Upper lobe of left lung (tissue), 6 donors: Measurements from ENCODE around the gene SMIM38. TPM values are rescaled to one million over a fixed set of nuclear protein-coding genes. Genes with fewer than 3 reads are reported as not detected.

Experiments used
- ATAC-seq, 2 donors: fragments of 200-7000 bp; cut with Tn5 transposase; one replicate each; pipeline ENCODE4 v1.9.1; 2022; ENCODE audit warnings: mild to moderate bottlenecking in 2 of 2, moderate library complexity in 2 of 2; ENCODE audit not compliant: low FRiP score in 2 of 2
- DNase-seq, 2 donors: peaks; one replicate each; pipeline ENCODE4 v3.0.0-alpha.2; 2019 to 2020
- H3K27ac ChIP-seq, 4 donors: fragments of 200-600 bp; sonication (generic); one replicate each; pipeline ENCODE4 v1.5.1; 2016 to 2019
- H3K27me3 ChIP-seq, 4 donors: fragments of 200-600 bp; sonication (generic); one replicate each; pipeline ENCODE4 v1.5.1; 2017 to 2019
- H3K36me3 ChIP-seq, 4 donors: fragments of 200-600 bp; sonication (generic); one replicate each; pipeline ENCODE4 v1.5.1; 2016 to 2019
- H3K4me1 ChIP-seq, 4 donors: fragments of 200-600 bp; sonication (generic); one replicate each; pipeline ENCODE4 v1.5.1; 2018 to 2019
- H3K4me3 ChIP-seq, 4 donors: fragments of 200-600 bp; sonication (generic); one replicate each; pipeline ENCODE4 v1.5.1; 2017 to 2019; ENCODE audit warnings: mild to moderate bottlenecking in 2 of 4, moderate library complexity in 1 of 4
- H3K9me3 ChIP-seq, 4 donors: fragments of 200-600 bp; sonication (generic); one replicate each; pipeline ENCODE4 v1.5.1; 2018 to 2019
- EP300 ChIP-seq, 4 donors: sonication (generic); formaldehyde crosslinking; IDR thresholded peaks; one replicate each; pipeline ENCODE4 v1.5.1; 2017; ENCODE audit warnings: antibody characterized with exemption in 4 of 4, control low read depth in 2 of 4
- POLR2A ChIP-seq, 4 donors: fragments of 450-650 bp; IDR thresholded peaks; one replicate each; pipeline ENCODE4 v1.5.1; 2016 to 2017; ENCODE audit warnings: antibody characterized with exemption in 4 of 4, mild to moderate bottlenecking in 2 of 4
- POLR2AphosphoS5 ChIP-seq, 2 donors: sonication (generic); formaldehyde crosslinking; IDR thresholded peaks; one replicate each; pipeline ENCODE4 v1.5.1; 2017; ENCODE audit warnings: antibody characterized with exemption in 2 of 2
- WGBS, 2 donors: methylation state at CpG; one replicate each; pipeline ENCODE4 v1.1.5; 2017 to 2018; 5-methylcytosine and 5-hydroxymethylcytosine counted together
- total RNA-seq, 6 donors: library from RNA; depleted of rRNA in 4 of 6; stranded (reverse); fragments of >200 nt in 4 of 6; gene quantifications; one replicate each; pipeline versions ENCODE4 v1.1.0 to v1.2.1, GENCODE V29; 2016 to 2021
- TF ChIP-seq, protein P1 (sequence below), 6 experiments: fragments of 450-650 bp in 4 of 6; fragments of 200-600 bp in 2 of 6; sonication (generic) in 2 of 6; IDR thresholded peaks; one replicate each; pipeline ENCODE4 v1.5.1; 2016 to 2019; ENCODE audit warnings: antibody characterized with exemption in 6 of 6
- donor health status: DM: no; HTN: no; CAD: no; lungs with moderate emphysema.
- donor health status: DM: no; HTN: yes; CAD: no; lungs with severe emphysema.

Gene SMIM38
- under 1 TPM in 4 of 6 donors, not detected in 2; 0.10 to 0.67 (median 0.55) TPM for total RNA-seq

DNA sequence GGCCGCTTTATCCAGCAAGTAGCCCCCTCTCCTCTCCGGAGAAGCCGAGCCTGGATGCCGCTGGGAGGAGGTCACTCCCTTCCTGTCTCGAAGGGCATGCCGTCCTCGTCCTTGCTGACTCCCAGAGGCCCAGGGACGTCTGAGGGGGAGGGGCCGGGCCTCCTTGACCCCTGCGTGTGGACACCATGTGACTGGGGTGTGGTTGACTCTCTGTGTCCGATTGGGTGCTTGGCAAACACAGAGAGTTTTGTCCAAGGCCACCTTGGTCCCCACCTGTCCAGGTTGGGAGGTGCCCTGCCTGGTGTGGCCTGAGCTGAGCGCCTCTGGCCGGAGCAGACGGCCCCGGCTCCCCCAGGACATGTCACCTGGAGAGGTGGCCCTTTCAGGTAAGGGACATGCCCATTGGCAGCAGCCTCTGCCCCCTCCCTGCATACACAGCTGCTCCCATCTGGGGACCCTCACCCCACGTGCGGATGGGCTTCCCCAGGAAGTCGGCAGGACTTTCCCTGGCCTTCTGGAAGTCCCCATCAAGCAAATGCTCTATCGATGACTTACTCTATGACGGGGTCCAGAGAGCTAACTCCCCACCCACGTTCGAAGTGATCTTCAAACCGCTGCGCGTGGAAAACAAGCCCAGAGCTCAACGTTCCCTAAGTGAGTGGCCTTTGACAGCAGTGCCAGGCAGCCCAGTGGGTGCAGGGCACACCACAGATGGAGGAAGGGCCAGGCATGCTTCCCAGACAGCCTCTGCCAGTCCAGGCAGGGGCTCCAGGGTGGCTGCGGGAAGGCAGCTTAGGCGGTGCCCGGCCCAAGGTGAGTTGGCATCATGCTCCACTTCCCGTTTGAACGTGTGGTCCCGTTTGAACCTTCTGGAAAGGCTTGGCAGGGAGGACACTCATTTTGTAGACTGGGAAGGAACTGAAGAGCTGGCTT, at the start of gene SMIM38:
Gene SMIM38 (plus strand): TSS at position 634 of the 933 bp plus-strand sequence. CDS start 1,912 bp downstream, outside the sequence.
- Histone ChIP-seq H3K36me3 (no peaks in the 10 kb centered on the region), H3K27me3 (no peaks in the 10 kb centered on the region), H3K4me3 (no peak within 1 kb of the TSS), H3K27ac (peak within 1 kb of the TSS in 3 of 4 donors; percentile 18 to 37 (median 28)), H3K4me1 (peaks cover 16 to 32% (median 21%) of the 10 kb centered on the region in 4 donors), H3K9me3 (no peaks in the 10 kb centered on the region)
- DNase-seq = peak in 1 of 2 donors; percentile 60
- ATAC-seq = no peak
- TF ChIP-seq EP300 (IDR thresholded peaks at IDR 0.05) = peak in 1 of 4 donors; percentile 37
- TF ChIP-seq POLR2AphosphoS5 (IDR thresholded peaks at IDR 0.05) = no peak
- WGBS, 2 donors = 69 to 82% methylated on average over 14 to 30 of the region's 32 CpGs

DNA sequence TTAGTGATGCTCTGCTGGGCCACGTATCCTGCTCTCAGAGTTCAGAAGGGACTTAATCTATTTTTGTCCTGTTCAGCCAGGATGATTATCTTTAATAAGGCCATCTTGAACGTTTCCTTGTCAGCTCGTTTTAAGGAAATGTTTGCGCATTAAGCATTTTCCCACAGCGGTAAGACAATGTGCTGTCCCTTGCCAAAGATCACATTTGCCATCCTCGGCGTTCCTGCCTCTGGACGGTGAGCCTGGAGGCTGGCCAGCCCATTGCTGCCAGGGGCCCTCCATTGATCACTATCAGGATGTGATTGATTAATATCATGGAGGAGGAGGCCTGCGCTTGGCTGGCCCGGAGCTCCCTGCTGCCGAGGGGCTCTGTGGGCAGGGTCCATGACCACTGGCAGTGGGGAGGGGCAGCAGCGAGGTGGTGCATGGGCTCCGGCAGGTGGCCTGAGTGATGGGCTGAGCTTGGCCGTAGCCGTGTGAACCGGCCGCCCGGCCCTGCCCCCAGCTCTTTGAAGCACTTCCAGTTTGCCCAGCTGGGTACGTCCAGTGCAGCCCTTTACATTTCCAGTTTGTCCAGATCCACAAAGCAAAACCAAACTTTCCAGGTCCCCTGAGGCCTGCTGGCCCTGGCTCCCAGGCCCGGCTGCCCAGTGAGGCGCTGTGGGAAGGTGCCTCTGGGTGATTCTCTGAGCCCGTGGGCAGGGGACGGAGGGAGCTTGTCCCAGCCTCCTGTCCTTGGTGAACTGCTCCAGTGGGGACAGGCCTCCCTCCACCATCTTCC, 49.5 kb upstream of the SMIM38 start:
- WGBS, 2 donors = 57 to 63% methylated on average over 12 to 23 of the region's 23 CpGs
- Histone ChIP-seq H3K4me1 (peaks cover 21 to 28% (median 23%) of the 10 kb centered on the region in 4 donors), H3K9me3 (no peaks in the 10 kb centered on the region), H3K4me3 (no peak overlapping the region), H3K27ac (peak overlapping the region in 3 of 4 donors; percentile 14 to 75 (median 24)), H3K36me3 (no peaks in the 10 kb centered on the region), H3K27me3 (no peaks in the 10 kb centered on the region)
- DNase-seq = peak; percentile 73 to 85
- TF ChIP-seq POLR2A (IDR thresholded peaks at IDR 0.05) = no peak
- TF ChIP-seq, protein P1, sequence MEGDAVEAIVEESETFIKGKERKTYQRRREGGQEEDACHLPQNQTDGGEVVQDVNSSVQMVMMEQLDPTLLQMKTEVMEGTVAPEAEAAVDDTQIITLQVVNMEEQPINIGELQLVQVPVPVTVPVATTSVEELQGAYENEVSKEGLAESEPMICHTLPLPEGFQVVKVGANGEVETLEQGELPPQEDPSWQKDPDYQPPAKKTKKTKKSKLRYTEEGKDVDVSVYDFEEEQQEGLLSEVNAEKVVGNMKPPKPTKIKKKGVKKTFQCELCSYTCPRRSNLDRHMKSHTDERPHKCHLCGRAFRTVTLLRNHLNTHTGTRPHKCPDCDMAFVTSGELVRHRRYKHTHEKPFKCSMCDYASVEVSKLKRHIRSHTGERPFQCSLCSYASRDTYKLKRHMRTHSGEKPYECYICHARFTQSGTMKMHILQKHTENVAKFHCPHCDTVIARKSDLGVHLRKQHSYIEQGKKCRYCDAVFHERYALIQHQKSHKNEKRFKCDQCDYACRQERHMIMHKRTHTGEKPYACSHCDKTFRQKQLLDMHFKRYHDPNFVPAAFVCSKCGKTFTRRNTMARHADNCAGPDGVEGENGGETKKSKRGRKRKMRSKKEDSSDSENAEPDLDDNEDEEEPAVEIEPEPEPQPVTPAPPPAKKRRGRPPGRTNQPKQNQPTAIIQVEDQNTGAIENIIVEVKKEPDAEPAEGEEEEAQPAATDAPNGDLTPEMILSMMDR (IDR thresholded peaks at IDR 0.05) = no peak
- no peak for TF ChIP-seq POLR2AphosphoS5 (IDR thresholded peaks at IDR 0.05)
- no peak for TF ChIP-seq EP300 (IDR thresholded peaks at IDR 0.05)
- peak in 1 of 2 donors; percentile 45 for ATAC-seq

DNA sequence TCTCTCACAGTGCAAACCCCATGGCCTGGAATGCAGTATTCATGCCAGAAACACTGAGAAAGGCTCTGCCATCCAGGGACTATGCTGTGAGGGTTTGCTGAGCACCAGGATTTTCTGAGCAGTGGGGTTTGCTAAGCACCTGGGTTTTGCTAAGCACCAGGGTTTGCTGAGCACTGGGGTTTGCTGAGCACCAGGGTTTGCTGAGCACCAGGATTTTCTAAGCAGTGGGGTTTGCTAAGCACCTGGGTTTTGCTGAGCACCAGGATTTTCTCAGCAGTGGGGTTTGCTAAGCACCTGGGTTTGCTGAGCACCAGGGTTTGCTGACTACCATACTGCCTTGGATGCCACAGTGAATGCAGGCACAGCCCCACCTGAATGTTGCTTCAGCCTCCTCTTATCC, 48.3 kb upstream of the SMIM38 start:
- DNase-seq (no peak), ATAC-seq (no peak)
- Histone ChIP-seq H3K4me3 (no peak overlapping the region), H3K4me1 (peaks cover 17 to 21% (median 19%) of the 10 kb centered on the region in 4 donors), H3K9me3 (no peaks in the 10 kb centered on the region), H3K27ac (no peak overlapping the region), H3K27me3 (no peaks in the 10 kb centered on the region), H3K36me3 (no peaks in the 10 kb centered on the region)
- TF ChIP-seq, protein P1 (IDR thresholded peaks at IDR 0.05) = no peak
- TF ChIP-seq POLR2AphosphoS5 (IDR thresholded peaks at IDR 0.05) = no peak
- TF ChIP-seq EP300 (IDR thresholded peaks at IDR 0.05) = no peak
- TF ChIP-seq POLR2A (IDR thresholded peaks at IDR 0.05) = no peak

DNA sequence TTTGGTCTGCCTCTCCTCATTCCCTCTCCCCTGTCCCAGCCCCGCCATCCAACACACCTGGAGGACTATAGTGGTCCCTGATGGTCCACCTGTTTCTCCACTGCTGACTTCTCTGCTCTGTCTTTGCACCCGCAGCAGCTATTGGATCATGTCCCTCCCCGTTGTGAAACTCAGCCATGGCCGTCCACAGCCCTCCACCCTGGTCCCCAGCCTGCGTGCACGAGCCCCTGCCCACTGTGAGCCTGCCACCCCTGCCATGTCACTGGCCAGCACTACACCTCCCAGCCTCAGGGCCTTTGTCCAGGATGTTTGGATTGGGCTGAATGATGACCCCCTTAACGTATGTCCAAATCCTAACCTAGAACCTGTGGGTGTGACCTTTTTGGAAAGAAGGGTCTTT, 47.7 kb upstream of the SMIM38 start:
- Histone ChIP-seq H3K4me3 (no peak overlapping the region), H3K27me3 (no peaks in the 10 kb centered on the region), H3K36me3 (no peaks in the 10 kb centered on the region), H3K9me3 (no peaks in the 10 kb centered on the region), H3K27ac (no peak overlapping the region), H3K4me1 (peaks cover 17 to 21% (median 19%) of the 10 kb centered on the region in 4 donors)
- ATAC-seq (no peak), DNase-seq (peak in 1 of 2 donors; percentile 52)
- 97% methylated on average over 7 of the region's 7 CpGs for WGBS, 2 donors
- TF ChIP-seq EP300 (IDR thresholded peaks at IDR 0.05) (no peak), POLR2AphosphoS5 (IDR thresholded peaks at IDR 0.05) (no peak), POLR2A (IDR thresholded peaks at IDR 0.05) (no peak)
- TF ChIP-seq, protein P1 (IDR thresholded peaks at IDR 0.05) = no peak

DNA sequence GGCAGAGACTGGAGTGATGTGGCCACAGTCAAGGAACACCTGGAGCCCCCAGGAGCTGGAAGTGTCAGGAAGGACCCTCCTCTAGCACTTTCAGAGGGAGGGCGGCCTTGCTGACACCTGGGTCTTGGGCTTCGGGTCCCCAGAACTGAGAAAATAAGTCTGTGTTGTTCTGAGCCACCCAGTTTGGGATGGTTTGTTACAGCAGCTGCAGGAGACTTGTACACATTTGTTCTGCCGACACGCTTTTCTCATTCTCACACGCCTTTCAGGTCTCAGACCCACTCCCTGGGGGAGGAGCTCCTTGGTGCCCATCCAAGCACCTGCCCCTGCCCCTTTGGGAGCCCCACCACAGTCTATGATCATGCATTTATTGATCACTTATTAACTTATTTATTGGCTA, 47.2 kb upstream of the SMIM38 start:
- no peak for TF ChIP-seq POLR2A (IDR thresholded peaks at IDR 0.05)
- no peak for TF ChIP-seq EP300 (IDR thresholded peaks at IDR 0.05)
- TF ChIP-seq, protein P1 (IDR thresholded peaks at IDR 0.05) = no peak
- TF ChIP-seq POLR2AphosphoS5 (IDR thresholded peaks at IDR 0.05) = no peak
- no peak for ATAC-seq
- peaks cover 17 to 21% (median 19%) of the 10 kb centered on the region in 4 donors for H3K4me1 ChIP-seq

More for the DNA sequence above, 47.2 kb upstream of the SMIM38 start:
- Histone ChIP-seq H3K27me3 (no peaks in the 10 kb centered on the region), H3K9me3 (no peaks in the 10 kb centered on the region), H3K27ac (no peak overlapping the region), H3K4me3 (no peak overlapping the region), H3K36me3 (no peaks in the 10 kb centered on the region)
- no peak for DNase-seq
- WGBS, 2 donors = 92 to 93% methylated on average over 5 of the region's 5 CpGs
